Left cardiac atrium (tissue), 4 donors: ENCODE results near the gene GORAB. TPM values are rescaled to one million over a fixed set of nuclear protein-coding genes. Genes with fewer than 3 reads are reported as not detected.

Source experiments
- ATAC-seq, 2 donors: fragments of 200-7000 bp; cut with Tn5 transposase; one replicate each; pipeline ENCODE4 v1.9.1; 2020; ENCODE audit warnings: mild to moderate bottlenecking in 2 of 2, moderate library complexity in 2 of 2
- DNase-seq: peaks from one replicate; pipeline ENCODE4 v3.0.0-alpha.2; 2020
- intact Hi-C, 2 donors: fragments of 100-400 bp; cut with DNase I; formaldehyde crosslinking; loops; one replicate each; pipeline versions ENCODE4 v1.14.1 to v1.15.1; 2022 to 2023
- total RNA-seq, 2 donors: library from RNA; stranded (reverse); fragmentation: NEBNext Ultra II Directional; extraction: Animal tissue kit (Norgen Biotek cat#: 25700); gene quantifications; one replicate each; pipeline ENCODE4 v1.2.1, GENCODE V29; 2021
- donor health status: DM: no; HTN: yes; CAD: no.
- donor health status: DM: no; HTN: yes; CAD: no; lungs with severe emphysema.
- donor health status: DM: yes; HTN: yes; CAD: no.
- donor health status: Dilated cardiomyopathy.

GORAB gene
- total RNA-seq, 2 donors from 2014 or later: 7.0 to 8.3 TPM

DNA sequence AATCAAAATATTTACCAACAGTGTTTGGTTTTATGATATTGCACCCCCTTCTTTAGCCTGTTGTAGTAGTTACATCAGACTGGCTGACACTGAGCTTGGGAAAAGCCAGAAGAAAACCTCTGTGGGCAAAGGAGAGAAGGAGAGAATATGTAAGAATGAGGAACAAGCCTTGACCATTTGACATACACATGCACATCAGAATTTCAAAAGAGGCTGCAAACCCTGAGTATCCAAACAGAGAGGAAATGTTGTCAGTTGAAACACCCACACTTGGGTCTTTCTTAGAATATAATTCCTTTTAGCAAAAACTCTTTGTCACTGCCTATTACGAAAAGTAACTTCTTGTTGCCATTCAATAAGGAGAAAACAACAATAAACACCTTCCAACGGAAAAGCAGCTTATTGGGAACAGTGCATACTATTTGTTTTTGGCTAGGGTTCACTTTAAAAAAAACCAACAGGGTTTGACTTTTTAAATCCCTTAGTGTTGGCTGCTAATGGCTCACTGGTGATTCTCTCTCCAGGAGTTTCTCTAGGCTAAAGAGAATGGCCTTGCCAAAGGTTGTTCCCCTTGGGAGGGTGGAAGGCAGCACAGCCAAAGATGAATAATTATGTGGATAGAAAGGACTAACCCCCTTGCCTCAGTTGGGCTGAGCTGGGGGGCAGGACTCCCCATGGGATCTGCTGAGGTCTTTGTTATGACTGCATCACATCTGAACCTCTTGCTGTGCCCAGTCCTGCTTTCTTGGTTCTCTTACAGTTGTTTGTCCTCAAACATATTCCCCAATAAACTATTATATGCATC lies 48.9 kb downstream of the GORAB start:
- ATAC-seq (peak; percentile 65 to 76), DNase-seq (no peak)
- intact Hi-C loops: no loop called here

DNA sequence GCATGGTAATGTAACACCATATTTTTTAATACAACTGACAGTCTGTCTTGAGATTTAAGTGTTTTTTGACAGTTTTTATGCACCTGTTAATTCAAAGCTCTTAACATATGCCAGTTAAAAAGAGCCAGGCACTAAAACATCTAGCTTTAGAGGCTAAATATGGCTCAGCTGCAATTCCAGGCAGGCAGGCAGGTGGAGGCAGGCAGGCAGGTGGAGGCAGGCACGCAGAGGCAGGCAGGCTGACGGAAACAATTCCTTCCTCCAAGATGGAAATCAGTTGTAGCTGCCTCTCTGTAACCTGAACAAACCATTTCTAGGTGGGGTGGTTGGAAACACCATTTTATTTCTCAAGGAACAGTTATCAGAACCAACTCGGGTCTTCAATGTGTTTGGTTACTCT lies 51.2 kb downstream of the GORAB start:
- DNase-seq (no peak), ATAC-seq (no peak)
- intact Hi-C loops: no loop called here

DNA sequence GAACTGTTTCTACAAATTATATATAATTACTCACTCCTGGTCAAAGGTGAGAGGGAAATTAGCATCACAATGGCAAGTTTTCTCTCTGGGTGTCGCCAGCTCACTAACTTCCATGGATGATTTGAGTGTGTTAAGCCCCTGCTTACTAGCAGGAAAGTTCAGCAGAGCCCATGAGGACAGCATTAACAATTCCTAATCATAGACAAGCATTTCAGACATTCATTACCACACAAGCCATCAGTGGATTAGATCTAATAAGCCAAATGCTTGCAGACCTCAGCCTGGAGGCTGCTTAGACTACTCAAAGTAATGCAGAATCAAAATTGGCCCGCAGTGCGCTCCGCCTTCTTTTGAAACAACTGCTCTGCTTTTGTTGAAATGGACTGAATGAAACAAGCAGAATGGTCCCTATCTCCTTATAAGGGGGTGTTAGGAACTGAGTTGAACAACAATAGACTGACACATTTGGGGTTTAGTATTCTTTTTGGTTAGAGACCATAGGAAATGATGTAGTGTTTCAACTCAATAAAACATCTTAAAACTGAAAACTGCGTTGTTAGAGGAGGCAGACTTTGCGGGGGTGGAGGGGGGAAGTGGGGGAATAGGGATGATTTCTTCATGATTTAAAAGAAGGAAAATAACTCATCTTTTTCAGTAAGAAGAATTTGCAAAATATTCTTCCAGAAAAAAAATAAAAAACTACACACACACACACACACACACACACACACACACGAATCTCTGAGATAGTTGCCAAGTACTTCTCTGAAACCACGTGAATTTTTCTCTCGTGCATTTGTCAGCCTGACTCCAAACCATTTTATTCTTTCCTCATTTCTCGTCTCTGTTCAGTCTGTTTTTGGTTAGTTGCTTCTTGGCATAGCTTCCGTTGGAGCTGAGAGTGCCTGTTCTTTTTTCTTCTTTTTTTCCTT lies 54.6 kb downstream of the GORAB start:
- DNase-seq (peak; percentile 40), ATAC-seq (peak; percentile 78 to 82)
- intact Hi-C loops: no loop called here

DNA sequence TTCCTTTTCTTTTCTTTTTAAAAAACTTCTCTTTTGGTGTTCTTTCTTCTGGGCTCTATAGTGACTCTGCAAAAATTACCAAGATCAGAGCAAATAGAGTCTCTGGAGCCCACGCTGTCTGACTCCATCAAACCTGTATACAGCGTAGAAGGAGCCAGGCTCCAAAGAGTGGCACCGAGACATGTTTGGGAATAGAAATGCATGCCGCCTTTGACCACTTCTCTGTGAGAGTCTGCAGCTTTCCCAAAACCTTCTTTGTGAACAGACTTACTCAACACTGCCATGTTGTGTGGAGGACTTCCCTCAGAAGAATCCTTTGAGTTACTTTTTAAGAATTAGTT lies 55.3 kb downstream of the GORAB start:
- ATAC-seq (peak; percentile 41 to 58), DNase-seq (no peak)
- intact Hi-C loops: no loop called here

DNA sequence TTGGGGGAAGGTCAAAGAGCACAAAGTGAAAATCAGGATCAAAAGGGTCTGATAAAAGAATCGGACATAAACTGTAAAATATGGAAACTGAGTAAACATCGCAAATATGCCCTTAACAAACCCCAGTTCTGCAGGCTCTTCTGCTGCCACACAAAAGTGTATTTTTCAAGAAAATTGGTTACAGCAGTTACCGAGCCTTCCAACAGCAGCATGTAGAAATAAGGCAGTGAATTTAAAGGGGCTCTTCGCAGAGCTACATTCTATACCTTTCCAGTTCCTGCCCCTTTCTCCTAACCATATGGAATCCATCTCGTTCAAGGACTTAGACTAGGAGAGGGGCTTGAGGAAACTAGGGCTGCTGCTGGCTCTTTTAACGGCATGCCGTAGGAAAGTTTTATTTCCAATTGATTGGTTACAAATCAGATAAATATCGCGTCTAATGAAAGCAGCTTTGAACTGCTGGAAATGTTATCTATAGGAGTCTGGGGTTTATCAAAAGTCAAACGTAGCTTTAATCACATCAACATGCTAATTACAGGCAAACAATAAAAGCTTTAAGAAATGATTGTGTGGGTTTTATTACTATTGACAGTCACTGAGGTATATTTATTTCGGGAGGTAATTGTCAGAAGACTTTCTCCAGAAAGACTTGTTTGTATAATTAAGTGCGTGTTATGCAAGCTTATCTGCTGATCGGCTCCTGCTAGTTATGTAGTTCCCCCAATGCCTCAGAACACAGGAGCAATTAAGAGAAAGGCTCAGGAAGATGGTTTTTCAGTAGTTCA lies 59.1 kb downstream of the GORAB start:
- DNase-seq (no peak), ATAC-seq (no peak)
- intact Hi-C loops: no loop called here

DNA sequence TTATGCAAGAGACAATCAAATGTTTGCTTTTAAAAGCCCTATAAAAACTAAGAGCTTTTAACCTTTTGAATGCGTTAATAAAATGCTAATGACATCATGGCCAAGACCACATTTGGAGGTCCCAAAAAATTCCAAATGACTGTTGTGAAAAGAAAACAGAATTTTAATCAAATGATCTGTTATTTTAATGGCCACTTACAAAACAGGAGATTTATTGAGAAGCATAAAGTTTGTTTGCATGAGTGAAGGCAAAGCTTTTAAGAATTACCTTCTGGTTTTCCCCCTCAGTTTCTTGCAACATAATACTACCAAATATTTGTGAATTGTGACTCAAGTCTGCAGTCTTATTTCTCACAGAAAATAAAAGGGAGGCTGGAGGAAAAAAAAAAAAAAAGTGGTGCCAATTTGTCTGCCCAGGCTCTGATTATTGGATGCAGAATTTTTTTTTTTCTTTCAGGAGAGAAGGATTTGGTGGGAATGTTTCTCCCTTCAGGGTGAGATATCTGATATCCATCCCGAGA lies 60.7 kb downstream of the GORAB start:
- no peak for DNase-seq
- no peak for ATAC-seq
- intact Hi-C loops: no loop called here

DNA sequence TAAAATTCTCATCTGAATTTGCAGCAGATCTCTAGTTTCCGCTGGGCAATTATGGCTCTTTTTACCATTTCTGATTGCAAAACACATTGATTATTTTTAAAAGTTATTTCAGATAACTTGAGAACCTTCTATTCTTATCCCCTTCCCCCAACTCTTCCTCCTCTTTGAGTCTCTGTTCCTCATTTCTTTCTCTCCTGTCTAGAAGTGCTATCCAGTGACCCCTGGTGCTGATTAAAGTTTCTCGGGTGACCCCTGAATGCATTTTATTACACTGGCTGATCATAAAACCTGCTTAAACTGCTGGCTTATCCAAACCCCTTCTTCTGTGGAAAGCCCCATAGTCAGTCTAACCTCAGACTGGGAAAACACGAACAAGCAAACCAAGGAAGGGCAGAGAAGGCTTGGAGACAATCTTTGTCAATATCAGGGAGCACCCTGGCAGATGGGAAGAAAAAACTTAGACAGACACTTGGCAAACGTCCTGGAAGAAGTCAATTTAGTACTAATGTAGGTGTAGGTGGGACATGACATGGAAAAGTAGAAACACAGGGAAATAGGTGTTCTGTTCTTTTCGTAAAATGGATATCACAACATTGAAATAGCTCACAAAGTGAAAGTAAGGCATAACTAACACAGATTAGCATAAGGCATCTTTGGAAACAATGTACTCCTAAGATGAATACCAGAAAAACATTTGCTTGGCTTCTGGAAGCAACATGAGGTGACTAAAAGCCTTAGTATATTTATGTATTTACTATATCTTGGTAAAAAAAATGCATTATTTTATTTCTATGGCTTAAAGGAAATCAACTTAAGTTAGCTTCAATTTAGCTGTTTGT lies 61.4 kb downstream of the GORAB start:
- intact Hi-C loops: no loop called here
- ATAC-seq (no peak), DNase-seq (no peak)

DNA sequence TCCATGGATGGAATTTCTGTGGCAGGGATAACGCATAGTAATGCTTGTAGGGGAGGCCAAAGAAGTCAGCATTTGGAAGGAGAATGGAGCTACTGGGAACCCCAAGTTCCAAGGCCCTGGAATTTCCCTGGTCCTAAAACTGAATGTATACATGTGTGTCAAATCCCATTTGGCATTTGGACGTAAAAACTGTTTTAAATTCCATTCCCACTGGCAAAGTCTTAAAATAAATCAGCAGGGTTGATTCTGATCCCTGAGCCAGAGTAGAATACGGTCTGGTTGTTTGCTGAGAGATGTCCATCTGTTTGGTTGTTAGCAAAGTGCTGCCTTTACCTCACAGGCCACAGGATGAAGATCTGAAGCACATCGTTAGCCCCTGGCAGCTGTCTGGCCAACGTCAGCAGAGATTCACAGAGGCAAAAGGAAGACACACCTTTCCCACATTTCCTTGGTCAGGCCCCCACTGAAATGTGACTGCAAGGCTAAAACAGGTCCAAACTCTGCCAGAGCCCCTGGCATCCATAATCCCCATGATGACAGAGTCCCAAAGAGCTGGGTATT lies 62.2 kb downstream of the GORAB start:
- no peak for DNase-seq
- no peak for ATAC-seq
- intact Hi-C loops: no loop called here

DNA sequence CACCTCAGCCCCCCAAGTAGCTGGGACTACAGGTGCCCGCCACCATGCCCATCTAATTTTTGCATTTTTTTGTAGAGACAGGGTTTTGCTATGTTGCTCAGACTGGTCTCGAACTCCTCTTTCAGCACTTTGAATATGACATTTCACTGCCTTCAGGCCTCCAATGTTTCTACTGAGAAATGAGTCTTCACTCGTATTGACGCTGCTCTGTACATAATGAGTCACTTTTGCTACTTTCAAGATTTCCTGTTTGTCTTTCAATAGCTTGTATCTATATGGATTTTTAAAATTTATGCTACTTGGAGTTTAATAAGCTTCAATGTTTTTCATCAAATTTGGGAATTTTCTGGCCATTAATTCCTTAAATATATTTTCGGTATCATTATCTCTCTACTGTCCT lies 64.7 kb downstream of the GORAB start:
- intact Hi-C loops: no loop called here
- no peak for ATAC-seq
- no peak for DNase-seq

DNA sequence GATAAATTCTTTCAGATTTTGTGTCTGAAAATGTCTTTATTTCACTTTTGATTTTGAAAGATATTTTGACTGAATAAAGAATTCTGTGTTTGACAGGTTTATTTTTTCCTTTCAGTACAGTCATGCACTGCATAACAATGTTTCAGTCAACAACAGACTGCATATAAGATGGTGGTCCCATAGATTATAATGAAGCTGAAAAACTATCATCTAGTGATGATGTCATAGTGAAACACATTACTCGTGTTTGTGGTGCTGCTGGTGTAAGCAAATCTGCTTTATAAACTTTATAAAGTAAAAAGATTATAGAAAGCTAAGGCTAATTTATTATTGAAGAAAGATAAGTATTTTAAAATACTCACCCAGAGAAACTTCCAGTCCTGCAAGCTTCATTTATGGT lies 66.7 kb downstream of the GORAB start:
- DNase-seq (no peak), ATAC-seq (no peak)
- intact Hi-C loops: no loop called here

DNA sequence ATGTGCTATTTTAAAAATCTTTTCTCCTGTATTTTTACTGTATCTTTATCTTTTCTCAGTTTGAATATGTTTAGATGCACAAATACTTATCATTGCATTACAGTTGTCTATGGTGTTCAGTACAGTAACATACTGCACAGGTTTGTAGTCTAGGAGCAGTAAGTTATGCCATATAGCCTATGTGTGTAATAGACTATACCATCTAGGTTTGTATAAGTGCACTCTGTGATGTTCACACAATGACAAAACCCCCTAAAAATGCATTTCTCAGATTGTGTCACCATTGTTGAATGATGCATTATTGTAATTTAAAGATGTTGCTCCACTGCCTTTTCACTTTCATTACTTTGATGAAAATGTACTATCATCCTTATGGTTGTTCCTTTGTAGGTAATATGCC lies 67.1 kb downstream of the GORAB start:
- no peak for ATAC-seq
- DNase-seq: no peak
- intact Hi-C loops: no loop called here

DNA sequence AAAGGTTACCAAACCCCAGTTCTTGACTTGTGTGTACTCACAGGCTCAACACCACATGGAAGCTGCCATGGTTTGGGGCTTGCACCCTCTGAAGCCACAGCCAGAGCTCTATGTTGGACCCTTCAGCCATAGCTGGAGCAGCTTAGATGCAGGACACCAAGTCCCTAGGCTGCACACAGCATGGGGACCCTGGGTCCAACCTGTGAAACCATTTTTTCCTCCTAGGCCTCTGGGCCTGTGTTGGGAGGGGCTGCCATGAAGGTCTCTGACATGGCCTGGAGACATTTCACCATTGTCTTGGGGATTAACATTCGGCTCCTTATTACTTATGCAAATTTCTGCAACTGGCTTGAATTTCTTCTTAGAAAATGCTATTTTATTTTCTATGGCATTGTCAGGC lies 69.9 kb downstream of the GORAB start:
- intact Hi-C loops: no loop called here
- ATAC-seq: no peak
- DNase-seq: no peak

Other genes with a start within 250 kb of the GORAB start
- 10 to 100 TPM; 31.4 to 38.6 TPM for gene PRRX1, start 132.0 kb downstream of the GORAB start, total RNA-seq